GM12864 (cell line): ENCODE results near the gene LETM1.

Experiments used
- DNase-seq: peaks from one replicate; pipeline ENCODE4 v3.0.0-alpha.2; 2011; ENCODE audit warnings: low read depth
- H3K4me3 ChIP-seq: 2 replicates; pipeline ENCODE4 v1.5.1; 2011; ENCODE audit warnings: mild to moderate bottlenecking, low read depth, low read length, control low read depth
- CTCF ChIP-seq: IDR thresholded peaks from 2 replicates; pipeline ENCODE4 v1.5.1; 2011; ENCODE audit warnings: low read depth, mild to moderate bottlenecking, moderate library complexity, low read length, control low read depth, inconsistent platforms; ENCODE audit errors: missing control alignments

Gene LETM1

GRCh38 chr4:1862961-1863296 is 7.0 kb upstream of the LETM1 start:
- no peak overlapping the region for H3K4me3 ChIP-seq
- TF ChIP-seq CTCF: no peak
- no peak for DNase-seq

- TF ChIP-seq CTCF: no peak
- H3K4me3 ChIP-seq: no peak overlapping the region
- no peak for DNase-seq
Measured at GRCh38 chr4:1862055-1862911, 6.3 kb upstream of the LETM1 start.

GRCh38 chr4:1859389-1859753 is 3.4 kb upstream of the LETM1 start:
- no peak for TF ChIP-seq CTCF
- H3K4me3 ChIP-seq: no peak overlapping the region
- DNase-seq: no peak

GRCh38 chr4:1857931-1858330 is 2.0 kb upstream of the LETM1 start:
- H3K4me3 ChIP-seq: no peak overlapping the region
- no peak for DNase-seq
- no peak for TF ChIP-seq CTCF

- no peak for DNase-seq
- H3K4me3 ChIP-seq: peak overlapping the region; percentile 94
- no peak for TF ChIP-seq CTCF
Measured at GRCh38 chr4:1856943-1857699, 1.2 kb upstream of the LETM1 start.

- DNase-seq: no peak
- peak overlapping the region; percentile 94 for H3K4me3 ChIP-seq
- TF ChIP-seq CTCF: no peak
Measured at GRCh38 chr4:1855333-1856070, 454 bp downstream of the LETM1 start.
